Caco-2 (cell line): ENCODE data around the gene DDX6. TPM values are rescaled to one million over a fixed set of nuclear protein-coding genes. Genes with fewer than 3 reads are reported as not detected.

ENCODE experiments used
- BruUV-seq: library from RNA; stranded (reverse); fragments of 400-500 nt; replicated peaks from 2 replicates; lab custom pipeline; 2021; lab: Mats Ljungman, UMichigan
- CTCF ChIA-PET: fragments of 300-600 bp; sonication (Branson Sonifier 250); formaldehyde crosslinking; loops from one replicate; lab custom pipeline; 2022; ENCODE audit warnings: antibody characterized with exemption; lab: Charles Lee
- POLR2A ChIA-PET: fragments of 300-600 bp; sonication (Branson Sonifier 250); formaldehyde crosslinking; loops from one replicate; lab custom pipeline; 2022; ENCODE audit warnings: antibody characterized with exemption; lab: Charles Lee
- DNase-seq, 2 experiments: peaks; one replicate each; pipeline versions ENCODE4 v3.0.0 to v3.0.0-alpha.2; 2020 to 2022
- H3K27me3 ChIP-seq: replicated peaks from 2 replicates; pipeline ENCODE4 v1.6.0; 2011; ENCODE audit warnings: low read length; ENCODE audit not compliant: control insufficient read depth, insufficient read depth
- H3K36me3 ChIP-seq: 2 replicates; pipeline ENCODE4 v1.5.1; 2011; ENCODE audit warnings: low read length; ENCODE audit not compliant: control insufficient read depth, insufficient read depth
- H3K4me1 ChIP-seq: fragments of 250-450 bp; sonication (Bioruptor Pico); 2 replicates; pipeline ENCODE4 v1.5.1; 2020; ENCODE audit warnings: mild to moderate bottlenecking
- H3K4me3 ChIP-seq: 2 replicates; pipeline ENCODE4 v1.5.1; 2011; ENCODE audit warnings: low read depth, mild to moderate bottlenecking, control low read depth, low read length
- H3K9me3 ChIP-seq: fragments of 250-450 bp; sonication (Bioruptor Pico); 2 replicates; pipeline ENCODE4 v1.5.1; 2020; ENCODE audit warnings: mild to moderate bottlenecking, moderate library complexity
- H3K27ac Mint-ChIP-seq: one replicate; pipeline ENCODE4 v1.8.0; 2022; ENCODE audit warnings: mixed read lengths; ENCODE audit not compliant: unreplicated experiment
- H3K27me3 Mint-ChIP-seq: one replicate; pipeline ENCODE4 v1.8.0; 2022; ENCODE audit warnings: mixed read lengths; ENCODE audit not compliant: insufficient read depth, unreplicated experiment
- H3K36me3 Mint-ChIP-seq: one replicate; pipeline ENCODE4 v1.8.0; 2022; ENCODE audit warnings: mild to moderate bottlenecking, mixed read lengths; ENCODE audit not compliant: insufficient read depth, unreplicated experiment
- H3K4me1 Mint-ChIP-seq: one replicate; pipeline ENCODE4 v1.8.0; 2022; ENCODE audit warnings: low read depth, mixed read lengths; ENCODE audit not compliant: unreplicated experiment
- H3K4me3 Mint-ChIP-seq: one replicate; pipeline ENCODE4 v1.8.0; 2022; ENCODE audit warnings: mild to moderate bottlenecking, moderate library complexity, mixed read lengths; ENCODE audit not compliant: unreplicated experiment
- H3K9me3 Mint-ChIP-seq: one replicate; pipeline ENCODE4 v1.8.0; 2022; ENCODE audit warnings: mixed read lengths; ENCODE audit not compliant: unreplicated experiment
- intact Hi-C: fragments of 100-400 bp; cut with micrococcal nuclease; formaldehyde crosslinking; loops from one replicate; pipeline ENCODE4 v1.10.0; 2022; ENCODE audit not compliant: unreplicated experiment
- total RNA-seq: library from RNA; stranded (reverse); gene quantifications from 2 replicates; pipeline ENCODE4 v1.2.3, GENCODE V29; 2022
- TF ChIP-seq, protein P1 (sequence below), 2 experiments: fragments of 200-600 bp in 1 of 2; IDR thresholded peaks; 1 replicate in 1 of 2; 2 replicates in 1 of 2; pipeline versions ENCODE4 v1.5.1 to v1.8.0; 2011 to 2022; ENCODE audit warnings: antibody characterized with exemption in 1 of 2, control low read depth in 1 of 2, inconsistent platforms in 1 of 2, low read depth in 1 of 2, low read length in 1 of 2, mild to moderate bottlenecking in 1 of 2, moderate library complexity in 1 of 2; ENCODE audit not compliant: insufficient read depth in 1 of 2, severe bottlenecking in 1 of 2, unreplicated experiment in 1 of 2

The DDX6 gene
- total RNA-seq, 1 experiment from 2014 or later: 131 TPM

DNA sequence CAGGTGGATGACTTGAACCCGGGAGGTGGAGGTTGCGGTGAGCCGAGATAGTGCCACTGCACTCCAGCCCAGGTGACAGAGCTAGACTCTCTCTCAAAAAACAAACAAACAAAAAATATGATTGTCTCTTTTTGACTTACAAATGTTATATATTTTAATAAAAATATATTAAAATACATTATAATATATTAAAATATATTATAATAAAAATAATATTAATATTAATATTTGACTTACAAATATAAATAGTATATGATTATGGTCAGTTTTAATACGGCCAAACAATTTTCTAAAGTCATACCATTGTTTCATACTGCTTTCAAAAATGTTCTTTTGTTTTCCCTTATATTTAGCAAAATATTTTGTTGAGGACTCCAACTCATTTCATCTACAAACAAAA, 27.2 kb upstream of the DDX6 start:
- no peaks in the 10 kb centered on the region for H3K36me3 Mint-ChIP-seq
- BruUV-seq: no TSS peak
- Histone ChIP-seq H3K36me3 (no peaks in the 10 kb centered on the region), H3K4me3 (no peak overlapping the region), H3K9me3 (no peaks in the 10 kb centered on the region), H3K27me3 (no peaks in the 10 kb centered on the region), H3K4me1 (no peaks in the 10 kb centered on the region)
- H3K4me3 Mint-ChIP-seq: no peak overlapping the region
- intact Hi-C loops: no loop called here
- TF ChIP-seq, protein P1, sequence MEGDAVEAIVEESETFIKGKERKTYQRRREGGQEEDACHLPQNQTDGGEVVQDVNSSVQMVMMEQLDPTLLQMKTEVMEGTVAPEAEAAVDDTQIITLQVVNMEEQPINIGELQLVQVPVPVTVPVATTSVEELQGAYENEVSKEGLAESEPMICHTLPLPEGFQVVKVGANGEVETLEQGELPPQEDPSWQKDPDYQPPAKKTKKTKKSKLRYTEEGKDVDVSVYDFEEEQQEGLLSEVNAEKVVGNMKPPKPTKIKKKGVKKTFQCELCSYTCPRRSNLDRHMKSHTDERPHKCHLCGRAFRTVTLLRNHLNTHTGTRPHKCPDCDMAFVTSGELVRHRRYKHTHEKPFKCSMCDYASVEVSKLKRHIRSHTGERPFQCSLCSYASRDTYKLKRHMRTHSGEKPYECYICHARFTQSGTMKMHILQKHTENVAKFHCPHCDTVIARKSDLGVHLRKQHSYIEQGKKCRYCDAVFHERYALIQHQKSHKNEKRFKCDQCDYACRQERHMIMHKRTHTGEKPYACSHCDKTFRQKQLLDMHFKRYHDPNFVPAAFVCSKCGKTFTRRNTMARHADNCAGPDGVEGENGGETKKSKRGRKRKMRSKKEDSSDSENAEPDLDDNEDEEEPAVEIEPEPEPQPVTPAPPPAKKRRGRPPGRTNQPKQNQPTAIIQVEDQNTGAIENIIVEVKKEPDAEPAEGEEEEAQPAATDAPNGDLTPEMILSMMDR (IDR thresholded peaks at IDR 0.05; ENCODE audit: insufficient read depth in 1 of 2, low read depth in 1 of 2, low read length in 1 of 2, severe bottlenecking in 1 of 2, unreplicated experiment in 1 of 2): no peak
- no peaks in the 10 kb centered on the region for H3K4me1 Mint-ChIP-seq
- no peak overlapping the region for H3K27ac Mint-ChIP-seq
- CTCF ChIA-PET: no interaction called here
- H3K27me3 Mint-ChIP-seq: peaks cover 3% of the 10 kb centered on the region
- H3K9me3 Mint-ChIP-seq: no peaks in the 10 kb centered on the region
- POLR2A ChIA-PET: no interaction called here
- no peak for DNase-seq

DNA sequence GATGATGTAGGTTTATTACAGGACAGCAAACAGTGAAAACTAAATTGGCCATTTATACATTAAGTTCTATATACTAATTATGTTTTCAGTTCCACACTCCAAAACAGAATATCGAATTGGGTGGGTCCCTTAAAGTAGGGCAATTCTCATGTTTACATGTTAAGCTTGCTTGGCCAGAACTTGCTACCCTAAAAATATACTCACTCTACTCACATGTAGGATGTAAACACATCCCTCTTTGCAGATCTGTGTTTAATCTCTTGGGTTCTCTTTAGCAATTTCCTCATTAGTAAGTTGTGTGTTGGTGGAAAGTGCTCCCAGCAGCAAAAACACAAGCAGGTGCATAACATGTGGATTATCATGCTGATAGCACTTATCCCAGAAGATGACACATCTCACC, 22.6 kb upstream of the DDX6 start:
- Mint-ChIP-seq H3K36me3 (no peaks in the 10 kb centered on the region), H3K27ac (no peak overlapping the region), H3K27me3 (peaks cover 3% of the 10 kb centered on the region), H3K4me3 (no peak overlapping the region), H3K9me3 (no peaks in the 10 kb centered on the region), H3K4me1 (no peaks in the 10 kb centered on the region)
- CTCF ChIA-PET: interaction anchor here (0.6 kb wide), 1 partner anchor 79 kb away, joined by 3 read pairs; no protein-coding TSS in a partner anchor
- Histone ChIP-seq H3K4me1 (no peaks in the 10 kb centered on the region), H3K27me3 (no peaks in the 10 kb centered on the region), H3K9me3 (no peaks in the 10 kb centered on the region), H3K4me3 (no peak overlapping the region), H3K36me3 (no peaks in the 10 kb centered on the region)
- BruUV-seq: no TSS peak
- no peak for DNase-seq
- TF ChIP-seq, protein P1 (IDR thresholded peaks at IDR 0.05; ENCODE audit: insufficient read depth in 1 of 2, low read depth in 1 of 2, low read length in 1 of 2, severe bottlenecking in 1 of 2, unreplicated experiment in 1 of 2): no peak
- POLR2A ChIA-PET: no interaction called here
- intact Hi-C loops: no loop called here

DNA sequence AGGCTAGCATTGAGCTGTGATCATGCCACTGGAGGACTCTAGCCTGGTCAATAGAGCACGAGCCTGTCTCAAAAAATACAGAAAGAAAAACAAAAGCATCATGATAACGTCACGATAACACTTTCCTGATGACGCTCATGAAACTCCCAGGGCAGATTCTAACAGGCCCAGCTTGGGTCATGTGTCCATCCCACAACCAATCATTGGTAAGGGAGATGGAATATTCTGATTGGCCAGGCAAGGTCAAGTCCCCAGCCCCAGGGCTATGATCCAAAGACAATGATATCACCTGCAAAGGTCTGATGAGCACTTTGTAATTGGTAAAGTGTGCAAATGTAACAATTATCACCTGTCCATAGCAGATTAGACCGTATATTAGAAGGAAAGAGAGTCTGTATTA, 21.5 kb upstream of the DDX6 start:
- POLR2A ChIA-PET: no interaction called here
- H3K4me3 Mint-ChIP-seq: no peak overlapping the region
- DNase-seq: no peak
- H3K27me3 Mint-ChIP-seq: peaks cover 3% of the 10 kb centered on the region
- H3K27ac Mint-ChIP-seq: no peak overlapping the region
- no peaks in the 10 kb centered on the region for H3K4me1 ChIP-seq
- H3K9me3 ChIP-seq: no peaks in the 10 kb centered on the region
- BruUV-seq: no TSS peak
- H3K4me3 ChIP-seq: no peak overlapping the region
- intact Hi-C loops: no loop called here
- CTCF ChIA-PET: no interaction called here
- H3K27me3 ChIP-seq: no peaks in the 10 kb centered on the region
- TF ChIP-seq, protein P1 (IDR thresholded peaks at IDR 0.05; ENCODE audit: insufficient read depth in 1 of 2, low read depth in 1 of 2, low read length in 1 of 2, severe bottlenecking in 1 of 2, unreplicated experiment in 1 of 2): no peak
- H3K36me3 Mint-ChIP-seq: no peaks in the 10 kb centered on the region
- H3K4me1 Mint-ChIP-seq: no peaks in the 10 kb centered on the region
- H3K9me3 Mint-ChIP-seq: no peaks in the 10 kb centered on the region
- H3K36me3 ChIP-seq: no peaks in the 10 kb centered on the region
